Breast epithelium (tissue), 3 donors: Measurements from ENCODE around the gene ALDH8A1.

ENCODE experiments used
- POLR2A ChIP-seq: fragments of 450-650 bp; IDR thresholded peaks from one replicate; pipeline ENCODE4 v1.6.1; 2016; ENCODE audit warnings: antibody characterized with exemption, mild to moderate bottlenecking, moderate library complexity
- TF ChIP-seq, protein P1 (sequence below), 3 donors: fragments of 450-650 bp; IDR thresholded peaks; one replicate each; pipeline ENCODE4 v1.5.1; 2016 to 2017; ENCODE audit warnings: antibody characterized with exemption in 3 of 3, mild to moderate bottlenecking in 3 of 3, moderate library complexity in 3 of 3

GRCh38 chr6:134945045-134945444 lies 4.9 kb downstream of the ALDH8A1 start:
- TF ChIP-seq POLR2A, result no peak
- TF ChIP-seq, protein P1, sequence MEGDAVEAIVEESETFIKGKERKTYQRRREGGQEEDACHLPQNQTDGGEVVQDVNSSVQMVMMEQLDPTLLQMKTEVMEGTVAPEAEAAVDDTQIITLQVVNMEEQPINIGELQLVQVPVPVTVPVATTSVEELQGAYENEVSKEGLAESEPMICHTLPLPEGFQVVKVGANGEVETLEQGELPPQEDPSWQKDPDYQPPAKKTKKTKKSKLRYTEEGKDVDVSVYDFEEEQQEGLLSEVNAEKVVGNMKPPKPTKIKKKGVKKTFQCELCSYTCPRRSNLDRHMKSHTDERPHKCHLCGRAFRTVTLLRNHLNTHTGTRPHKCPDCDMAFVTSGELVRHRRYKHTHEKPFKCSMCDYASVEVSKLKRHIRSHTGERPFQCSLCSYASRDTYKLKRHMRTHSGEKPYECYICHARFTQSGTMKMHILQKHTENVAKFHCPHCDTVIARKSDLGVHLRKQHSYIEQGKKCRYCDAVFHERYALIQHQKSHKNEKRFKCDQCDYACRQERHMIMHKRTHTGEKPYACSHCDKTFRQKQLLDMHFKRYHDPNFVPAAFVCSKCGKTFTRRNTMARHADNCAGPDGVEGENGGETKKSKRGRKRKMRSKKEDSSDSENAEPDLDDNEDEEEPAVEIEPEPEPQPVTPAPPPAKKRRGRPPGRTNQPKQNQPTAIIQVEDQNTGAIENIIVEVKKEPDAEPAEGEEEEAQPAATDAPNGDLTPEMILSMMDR (IDR thresholded peaks at IDR 0.05), result no peak
